Measurements from ENCODE around the gene HOXA3.
A peak's percentile ranks its signal among the peaks of the same experiment; 100 is the strongest.

The HOXA3 gene

GRCh38 chr7:27142580-27143022 lies 9.8 kb downstream of the HOXA3 start:
- DNase-seq = no peak

- no peak for DNase-seq
These were observed 10.3 kb downstream of the HOXA3 start for GRCh38 chr7:27141923-27142579.

GRCh38 chr7:27141137-27141922 lies 11.1 kb downstream of the HOXA3 start:
- DNase-seq = no peak

GRCh38 chr7:27140126-27140857 lies 12.1 kb downstream of the HOXA3 start:
- DNase-seq = no peak

- DNase-seq = no peak
These were observed 12.9 kb downstream of the HOXA3 start for GRCh38 chr7:27139334-27140125.

GRCh38 chr7:27138985-27139333 lies 13.4 kb downstream of the HOXA3 start:
- DNase-seq = no peak

- no peak for DNase-seq
These were observed 13.9 kb downstream of the HOXA3 start for GRCh38 chr7:27138472-27138871.

GRCh38 chr7:27137640-27138315 lies 14.6 kb downstream of the HOXA3 start:
- no peak for DNase-seq

GRCh38 chr7:27134392-27134791 lies 18.0 kb downstream of the HOXA3 start:
- no peak for DNase-seq

- DNase-seq = no peak
These were observed 18.8 kb downstream of the HOXA3 start for GRCh38 chr7:27133409-27134231.

- no peak for DNase-seq
These were observed 19.4 kb downstream of the HOXA3 start for GRCh38 chr7:27132978-27133377.

- no peak for DNase-seq
These were observed 20.2 kb downstream of the HOXA3 start for GRCh38 chr7:27132214-27132613.

- DNase-seq = no peak
These were observed 21.0 kb downstream of the HOXA3 start for GRCh38 chr7:27131390-27131819.

- peak; percentile 66 to 83 for DNase-seq
These were observed 21.6 kb downstream of the HOXA3 start, which contains the start of gene HOXA4 for GRCh38 chr7:27130540-27131389. TSS of gene HOXA4 (minus strand) at chr7:27130757. CDS start at chr7:27130733, 24 bp downstream.

GRCh38 chr7:27129729-27130539 lies 22.4 kb downstream of the HOXA3 start:
- DNase-seq = no peak

GRCh38 chr7:27128776-27129728 lies 23.3 kb downstream of the HOXA3 start:
- DNase-seq = no peak

- no peak for DNase-seq
These were observed 24.3 kb downstream of the HOXA3 start for GRCh38 chr7:27128034-27128433.
